Hepatocyte (in vitro differentiated cells): ENCODE results near the gene MEGF11.

Source experiments
- CTCF ChIP-seq: fragments of 200-600 bp; sonication (generic); IDR thresholded peaks from 2 replicates; pipeline ENCODE4 v1.5.1; 2016; ENCODE audit warnings: antibody characterized with exemption, mild to moderate bottlenecking; ENCODE audit not compliant: poor library complexity
- EZH2 ChIP-seq: fragments of 200-600 bp; sonication (generic); IDR thresholded peaks from 2 replicates; pipeline ENCODE4 v1.6.1; 2016; ENCODE audit warnings: antibody characterized with exemption, mild to moderate bottlenecking, borderline replicate concordance
- EZH2phosphoT487 ChIP-seq: fragments of 200-600 bp; sonication (generic); IDR thresholded peaks from one replicate; pipeline ENCODE4 v1.6.1; 2018; ENCODE audit warnings: antibody characterized with exemption, mild to moderate bottlenecking, low read depth, moderate library complexity; ENCODE audit not compliant: unreplicated experiment, severe bottlenecking

- TF ChIP-seq CTCF (no peak), EZH2 (no peak), EZH2phosphoT487 (no peak)
These were observed 115.3 kb downstream of the MEGF11 start for GRCh38 chr15:66138096-66138783.
